C4-2B (cell line): ENCODE data around the gene FBXL16.

ENCODE experiments used
- ZFX ChIP-seq: fragments of 450-650 bp; IDR thresholded peaks from 2 replicates; pipeline ENCODE4 v1.6.1; 2017
- TF ChIP-seq, protein P1 (sequence below): fragments of 450-650 bp; conservative IDR thresholded peaks from 2 replicates; pipeline ENCODE4 v1.5.1; 2017; ENCODE audit warnings: mild to moderate bottlenecking

DNA sequence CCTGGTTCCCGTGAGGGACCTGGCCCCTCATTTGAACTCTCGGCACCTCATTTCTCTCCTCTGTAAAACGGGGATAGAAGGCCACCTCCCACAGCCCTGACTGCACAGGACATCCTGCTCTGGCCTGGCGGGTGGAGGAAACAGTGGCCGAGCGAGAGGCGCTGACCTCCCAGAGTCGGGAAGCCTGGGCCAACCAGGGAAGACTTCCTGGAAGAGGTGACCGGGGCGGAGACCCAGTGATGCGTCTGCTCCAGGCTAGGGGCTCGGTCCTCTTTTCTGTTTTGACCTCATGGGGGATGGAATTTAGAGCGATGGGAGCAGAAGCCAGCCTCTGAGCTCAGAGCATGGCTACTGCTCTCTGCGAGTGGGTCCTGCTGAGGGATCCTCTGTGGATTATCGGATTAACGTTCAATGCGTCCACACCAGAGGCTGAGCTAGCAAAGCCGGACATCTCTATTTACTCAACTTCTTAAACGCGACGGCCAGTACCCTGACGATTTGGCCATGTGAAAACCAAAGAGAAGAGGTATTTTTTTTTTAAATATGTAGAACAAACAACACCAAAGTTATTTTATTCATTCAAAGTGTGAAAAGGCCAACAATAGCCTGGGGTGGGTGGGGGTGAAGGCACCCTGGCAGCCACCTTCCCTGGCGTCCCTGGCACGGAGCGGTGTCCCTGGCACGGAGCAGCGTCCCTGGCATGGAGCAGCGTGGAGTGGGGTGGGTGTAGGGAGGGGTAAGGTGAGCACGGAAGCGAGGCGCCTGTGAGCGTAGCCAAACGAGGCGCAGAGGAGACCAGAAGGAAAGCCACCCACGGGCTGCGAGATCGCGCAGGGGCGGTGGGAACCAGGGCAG lies 45.8 kb upstream of the FBXL16 start:
- TF ChIP-seq, protein P1, sequence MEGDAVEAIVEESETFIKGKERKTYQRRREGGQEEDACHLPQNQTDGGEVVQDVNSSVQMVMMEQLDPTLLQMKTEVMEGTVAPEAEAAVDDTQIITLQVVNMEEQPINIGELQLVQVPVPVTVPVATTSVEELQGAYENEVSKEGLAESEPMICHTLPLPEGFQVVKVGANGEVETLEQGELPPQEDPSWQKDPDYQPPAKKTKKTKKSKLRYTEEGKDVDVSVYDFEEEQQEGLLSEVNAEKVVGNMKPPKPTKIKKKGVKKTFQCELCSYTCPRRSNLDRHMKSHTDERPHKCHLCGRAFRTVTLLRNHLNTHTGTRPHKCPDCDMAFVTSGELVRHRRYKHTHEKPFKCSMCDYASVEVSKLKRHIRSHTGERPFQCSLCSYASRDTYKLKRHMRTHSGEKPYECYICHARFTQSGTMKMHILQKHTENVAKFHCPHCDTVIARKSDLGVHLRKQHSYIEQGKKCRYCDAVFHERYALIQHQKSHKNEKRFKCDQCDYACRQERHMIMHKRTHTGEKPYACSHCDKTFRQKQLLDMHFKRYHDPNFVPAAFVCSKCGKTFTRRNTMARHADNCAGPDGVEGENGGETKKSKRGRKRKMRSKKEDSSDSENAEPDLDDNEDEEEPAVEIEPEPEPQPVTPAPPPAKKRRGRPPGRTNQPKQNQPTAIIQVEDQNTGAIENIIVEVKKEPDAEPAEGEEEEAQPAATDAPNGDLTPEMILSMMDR: no peak
- TF ChIP-seq ZFX: no peak
